H1 (cell line): ENCODE data around the gene HDAC7. TPM values are rescaled to one million over a fixed set of nuclear protein-coding genes. Genes with fewer than 3 reads are reported as not detected.

Source experiments
- CTCF ChIA-PET: fragments of 300-600 bp; sonication (Branson Sonifier 250); formaldehyde crosslinking; loops from one replicate; lab custom pipeline; 2021; ENCODE audit not compliant: partially characterized antibody; lab: Charles Lee
- POLR2A ChIA-PET: fragments of 300-600 bp; sonication (Branson Sonifier 250); formaldehyde crosslinking; loops from one replicate; lab custom pipeline; 2021; ENCODE audit warnings: inconsistent platforms; ENCODE audit not compliant: partially characterized antibody; lab: Charles Lee
- DNase-seq, 2 experiments: peaks; one replicate each; pipeline versions ENCODE4 v3.0.0 to v3.0.0-alpha.2; 2010 to 2022; ENCODE audit warnings: low spot score in 2 of 2, low read depth in 1 of 2, mixed read lengths in 1 of 2
- FAIRE-seq: peaks from 2 replicates; lab custom pipeline; 2011; peaks lifted over from hg19 to GRCh38; lab: Jason Lieb, UNC
- H2AFZ ChIP-seq: 2 replicates; pipeline ENCODE4 v1.8.1; 2012; ENCODE audit warnings: low read length, inconsistent platforms
- H2AK5ac ChIP-seq: 2 replicates; pipeline ENCODE4 v1.6.1; 2013; ENCODE audit warnings: low read depth, low read length
- H2BK120ac ChIP-seq: replicated peaks from 2 replicates; pipeline ENCODE3; 2013; ENCODE audit warnings: low read depth, low read length, inconsistent platforms
- H2BK12ac ChIP-seq: 2 replicates; pipeline ENCODE4 v1.6.1; 2013; ENCODE audit warnings: low read depth, low read length
- H2BK15ac ChIP-seq: 2 replicates; pipeline ENCODE4 v1.6.1; 2013; ENCODE audit warnings: low read length
- H2BK20ac ChIP-seq: 2 replicates; pipeline ENCODE4 v1.6.1; 2013; ENCODE audit warnings: low read length
- H2BK5ac ChIP-seq: 2 replicates; pipeline ENCODE4 v1.6.1; 2013; ENCODE audit warnings: low read depth, low read length
- H3K14ac ChIP-seq: 2 replicates; pipeline ENCODE4 v1.6.1; 2013; ENCODE audit warnings: inconsistent platforms; ENCODE audit not compliant: insufficient read length
- H3K18ac ChIP-seq: 2 replicates; pipeline ENCODE4 v1.6.1; 2013; ENCODE audit warnings: low read length; ENCODE audit errors: extremely low read depth
- H3K23ac ChIP-seq: 2 replicates; pipeline ENCODE4 v1.6.1; 2013; ENCODE audit warnings: inconsistent platforms; ENCODE audit not compliant: insufficient read length
- H3K23me2 ChIP-seq: 2 replicates; pipeline ENCODE4 v1.6.1; 2013; ENCODE audit warnings: low read depth, low read length
- H3K27ac ChIP-seq: 2 replicates; pipeline ENCODE4 v1.6.1; 2011; ENCODE audit warnings: low read depth, low read length, inconsistent platforms
- H3K27me3 ChIP-seq, 4 experiments: replicated peaks in 1 of 4; 1 replicate in 1 of 4; 2 replicates in 3 of 4; pipeline versions ENCODE4 v1.6.1 to v1.8.1; 2011 to 2013; ENCODE audit warnings: low read length in 3 of 4, mild to moderate bottlenecking in 3 of 4, inconsistent platforms in 2 of 4, mixed read lengths in 2 of 4, moderate library complexity in 1 of 4; ENCODE audit not compliant: control insufficient read depth in 3 of 4, insufficient read depth in 3 of 4; ENCODE audit errors: extremely low read depth in 1 of 4
- H3K36me3 ChIP-seq, 4 experiments: 2 replicates each; pipeline versions ENCODE4 v1.6.1 to v1.8.1; 2011 to 2013; ENCODE audit warnings: mild to moderate bottlenecking in 4 of 4, low read length in 3 of 4, moderate library complexity in 2 of 4, control low read depth in 1 of 4, inconsistent platforms in 1 of 4; ENCODE audit not compliant: insufficient read depth in 4 of 4, control insufficient read depth in 2 of 4
- H3K4ac ChIP-seq: replicated peaks from 2 replicates; pipeline ENCODE3; 2013; ENCODE audit warnings: low read length, low read depth, mixed read lengths, inconsistent platforms; ENCODE audit not compliant: insufficient read length
- H3K4me1 ChIP-seq, 4 experiments: replicated peaks in 1 of 4; 1 replicate in 1 of 4; 2 replicates in 3 of 4; pipeline versions ENCODE4 v1.6.1 to v1.8.1; 2011 to 2013; ENCODE audit warnings: low read length in 3 of 4, inconsistent platforms in 2 of 4, mixed read lengths in 1 of 4; ENCODE audit not compliant: insufficient read depth in 4 of 4, control insufficient read depth in 3 of 4
- H3K4me2 ChIP-seq, 2 experiments: 2 replicates each; pipeline versions ENCODE4 v1.6.1 to v1.8.1; 2011 to 2013; ENCODE audit warnings: low read depth in 2 of 2, low read length in 2 of 2, control low read depth in 1 of 2, inconsistent platforms in 1 of 2, mild to moderate bottlenecking in 1 of 2; ENCODE audit not compliant: insufficient read depth in 1 of 2
- H3K4me3 ChIP-seq, 4 experiments: fragments of 200-600, 300-600 bp in 1 of 4; sonication (generic), shearing (Covaris generic), sonication (Bioruptor Twin) in 1 of 4; 2 replicates each; pipeline versions ENCODE4 v1.5.1 to v1.8.1; 2011 to 2016; ENCODE audit warnings: low read length in 4 of 4, low read depth in 3 of 4, control low read depth in 2 of 4, inconsistent platforms in 2 of 4, mild to moderate bottlenecking in 2 of 4, mixed read lengths in 1 of 4, moderate library complexity in 1 of 4; ENCODE audit not compliant: insufficient read depth in 2 of 4; ENCODE audit errors: extremely low read depth in 1 of 4
- H3K56ac ChIP-seq: replicated peaks from 2 replicates; pipeline ENCODE3; 2013; ENCODE audit warnings: low read depth, mild to moderate bottlenecking, mixed read lengths, low read length, inconsistent platforms; ENCODE audit not compliant: insufficient read length
- H3K79me1 ChIP-seq: 2 replicates; pipeline ENCODE4 v1.6.1; 2013; ENCODE audit warnings: low read depth, low read length, control low read depth
- H3K79me2 ChIP-seq, 2 experiments: 2 replicates each; pipeline versions ENCODE4 v1.6.1 to v1.8.1; 2012 to 2013; ENCODE audit warnings: low read length in 2 of 2, mild to moderate bottlenecking in 2 of 2, inconsistent platforms in 1 of 2; ENCODE audit not compliant: insufficient read depth in 2 of 2, control insufficient read depth in 1 of 2
- H3K9ac ChIP-seq, 4 experiments: replicated peaks in 1 of 4; 1 replicate in 1 of 4; 2 replicates in 3 of 4; pipeline versions ENCODE4 v1.6.1 to v1.8.1; 2011 to 2013; ENCODE audit warnings: low read depth in 3 of 4, low read length in 3 of 4, control low read depth in 2 of 4, mild to moderate bottlenecking in 2 of 4, moderate library complexity in 2 of 4, inconsistent platforms in 1 of 4; ENCODE audit errors: extremely low read depth in 1 of 4
- H3K9me3 ChIP-seq, 2 experiments: 2 replicates each; pipeline versions ENCODE4 v1.6.1 to v1.8.1; 2012 to 2013; ENCODE audit warnings: mild to moderate bottlenecking in 2 of 2, moderate library complexity in 2 of 2, control low read depth in 1 of 2, inconsistent platforms in 1 of 2, low read depth in 1 of 2, low read length in 1 of 2, mixed read lengths in 1 of 2; ENCODE audit not compliant: insufficient read depth in 2 of 2
- H4K20me1 ChIP-seq, 2 experiments: replicated peaks in 1 of 2; 2 replicates each; pipeline versions ENCODE3 to v1.8.1; 2011 to 2013; ENCODE audit warnings: inconsistent platforms in 2 of 2, low read length in 2 of 2, mild to moderate bottlenecking in 1 of 2; ENCODE audit not compliant: insufficient read depth in 2 of 2, control insufficient read depth in 1 of 2
- H4K5ac ChIP-seq: 2 replicates; pipeline ENCODE4 v1.6.1; 2013; ENCODE audit warnings: low read length, low read depth, mixed read lengths, inconsistent platforms; ENCODE audit not compliant: insufficient read length
- H4K8ac ChIP-seq: 2 replicates; pipeline ENCODE4 v1.8.0; 2013; ENCODE audit warnings: mild to moderate bottlenecking, moderate library complexity, low read length, inconsistent platforms; ENCODE audit not compliant: insufficient read depth; ENCODE audit errors: extremely low read depth
- H4K91ac ChIP-seq: replicated peaks from 2 replicates; pipeline ENCODE3; 2013; ENCODE audit warnings: low read length, mixed read lengths, inconsistent platforms; ENCODE audit not compliant: insufficient read length
- GABPA ChIP-seq: IDR thresholded peaks from 2 replicates; pipeline ENCODE4 v1.6.1; 2011; ENCODE audit warnings: mild to moderate bottlenecking, low read length, moderate library complexity, borderline replicate concordance; ENCODE audit not compliant: insufficient read depth
- POU5F1 ChIP-seq: IDR thresholded peaks from 2 replicates; pipeline ENCODE4 v1.6.1; 2011; ENCODE audit warnings: low read depth, mild to moderate bottlenecking, low read length, moderate library complexity
- SIN3A ChIP-seq, 2 experiments: IDR thresholded peaks in 1 of 2; conservative IDR thresholded peaks in 1 of 2; 2 replicates each; pipeline ENCODE4 v1.6.1; 2011 to 2012; ENCODE audit warnings: low read length in 2 of 2, improper control_type of control experiment in 1 of 2, low read depth in 1 of 2, mild to moderate bottlenecking in 1 of 2
- SIX5 ChIP-seq: IDR thresholded peaks from 2 replicates; pipeline ENCODE4 v1.6.1; 2011; ENCODE audit warnings: mild to moderate bottlenecking, low read depth, low read length
- TCF12 ChIP-seq: IDR thresholded peaks from 2 replicates; pipeline ENCODE4 v1.6.1; 2011; ENCODE audit warnings: low read depth, mild to moderate bottlenecking, low read length
- TEAD4 ChIP-seq: IDR thresholded peaks from 2 replicates; pipeline ENCODE4 v1.6.1; 2012; ENCODE audit warnings: low read depth, low read length, inconsistent platforms, mixed read lengths
- WGBS, 2 experiments: shearing (Covaris generic) in 1 of 2; methylation state at CpG; one replicate each; pipeline versions ENCODE4 v1.1.6 to v1.1.7; 2013 to 2015; ENCODE audit warnings: low lambda C conversion rate in 2 of 2, mixed read lengths in 2 of 2, inconsistent platforms in 1 of 2, low coverage in 1 of 2, missing lambda C conversion rate in 1 of 2; ENCODE audit not compliant: insufficient replicate concordance in 2 of 2, insufficient coverage in 1 of 2, insufficient read length in 1 of 2; ENCODE audit errors: extremely low coverage in 1 of 2, missing lambda C conversion rate in 1 of 2; 5-methylcytosine and 5-hydroxymethylcytosine counted together
- polyA plus RNA-seq, 7 experiments: library from polyadenylated mRNA; depleted of rRNA in 3 of 7; stranded (reverse) in 5 of 7; unstranded in 2 of 7; fragments of >200 nt in 5 of 7; fragments of 200-250 nt in 2 of 7; gene quantifications; 1 replicate in 5 of 7; 2 replicates in 1 of 7; 4 replicates in 1 of 7; pipeline versions ENCODE4 v1.2.1 to v1.2.3, GENCODE V29; 2011 to 2013; ENCODE audit warnings: missing spikeins in 2 of 7, mixed read lengths in 2 of 7
- total RNA-seq: library from RNA; stranded (reverse); fragmentation: NEBNext Ultra II Directional; extraction: Animal tissue kit (Norgen Biotek cat#: 25700); gene quantifications from 2 replicates; pipeline ENCODE4 v1.2.1, GENCODE V29; 2021

HDAC7 gene
- total and polyA plus RNA-seq, 2 of the 8 experiments (the other 6 are each of a cell fraction or from before 2014, with no cell fraction given): 25.5 to 84.9 TPM

DNA sequence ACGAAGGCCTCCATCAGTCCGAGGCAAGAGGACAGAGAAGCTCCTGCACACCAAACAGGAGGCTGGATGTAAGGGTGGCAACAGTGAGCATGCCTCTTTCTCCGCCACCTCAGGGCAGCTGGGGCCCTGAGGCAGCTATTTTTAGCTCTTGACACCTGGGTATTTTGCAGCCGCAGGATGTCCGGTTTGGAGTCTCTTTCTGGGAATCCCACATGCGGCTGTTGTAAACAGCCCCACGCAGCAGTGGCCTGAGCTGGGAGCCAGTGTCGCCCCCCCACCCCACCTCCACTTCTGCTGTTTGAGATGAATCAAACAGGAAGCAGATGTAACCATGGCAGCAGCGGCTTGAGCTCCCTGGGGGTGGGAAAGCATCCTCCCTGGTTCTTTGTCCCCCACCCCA, 11.7 kb downstream of the HDAC7 start:
- DNase-seq: no peak
- Histone ChIP-seq H3K23me2 (peaks cover 4% of the 10 kb centered on the region; the same call in 1 of the 2 replicates), H3K14ac (no peak overlapping the region), H3K79me2 (peaks cover 0 to 90% of the 10 kb centered on the region in 2 experiments; a peak in 3 of 4 replicates), H3K27me3 (no peaks in the 10 kb centered on the region), H3K4ac (no peak overlapping the region), H3K18ac (no peak overlapping the region), H4K5ac (no peak overlapping the region), H4K8ac (no peak overlapping the region), H3K27ac (no peak overlapping the region; the same call in 1 of the 2 replicates), H3K4me1 (peaks cover 14 to 41% (median 32%) of the 10 kb centered on the region in 4 experiments), H2BK20ac (no peak overlapping the region), H2AFZ (no peak overlapping the region), H3K79me1 (peaks cover 12% of the 10 kb centered on the region; the same call in 1 of the 2 replicates), H4K91ac (no peak overlapping the region), H3K36me3 (peaks cover 0 to 2% (median 0%) of the 10 kb centered on the region in 4 experiments; a peak in 1 of 8 replicates), H3K9ac (no peak overlapping the region), H4K20me1 (peaks cover 5 to 18% of the 10 kb centered on the region in 2 experiments), H3K56ac (no peak overlapping the region), H3K4me3 (no peak overlapping the region), H2BK5ac (no peak overlapping the region), H2AK5ac (no peak overlapping the region), H2BK120ac (no peak overlapping the region), H3K23ac (no peak overlapping the region), H2BK15ac (no peak overlapping the region; the same call in 1 of the 2 replicates), H2BK12ac (no peak overlapping the region), H3K9me3 (no peaks in the 10 kb centered on the region), H3K4me2 (no peak overlapping the region)
- ChIA-PET POLR2A (interaction anchor here (0.9 to 29.3 kb wide), 7 partner anchors 9 to 52 kb away, joined by 3 to 480 read pairs (median 4); partner anchors contain the start of gene HDAC7), CTCF (interaction anchor here (0.7 to 58.8 kb wide), 15 partner anchors 10 to 92 kb away, joined by 3 to 2001 read pairs (median 4); partner anchors contain the start of genes HDAC7 and SLC48A1)
- no peak for FAIRE-seq
- TF ChIP-seq POU5F1: no peak
- no peak for TF ChIP-seq TCF12
- no peak for TF ChIP-seq SIN3A (conservative IDR thresholded peaks at IDR 0.05 in 1 of 2, IDR thresholded peaks at IDR 0.05 in 1 of 2; ENCODE audit: low read depth in 1 of 2, low read length in 2 of 2)
- no peak for TF ChIP-seq SIX5
- no peak for TF ChIP-seq GABPA
- TF ChIP-seq TEAD4: no peak
- WGBS, 2 experiments: 75% methylated on average over 6 of the region's 9 CpGs; no CpG with 5 or more reads in 1 of the 2 experiments
